ENCODE data around the gene TMEM201. TPM values are rescaled to one million over a fixed set of nuclear protein-coding genes. Genes with fewer than 3 reads are reported as not detected.

TMEM201 gene
- total RNA-seq, 1 donor from 2014 or later = 17.4 TPM

- intact Hi-C loops (cut with DNase I) = no loop called here
- no peak for DNase-seq (ENCODE audit: missing footprints)
- no peak for ATAC-seq
Measured at GRCh38 chr1:9595156-9595967, 6.7 kb downstream of the TMEM201 start.

GRCh38 chr1:9595968-9596340 is 7.2 kb downstream of the TMEM201 start:
- intact Hi-C loops (cut with DNase I) = no loop called here

GRCh38 chr1:9596415-9597123 is 7.9 kb downstream of the TMEM201 start:
- ATAC-seq = peak; percentile 29
- no peak for DNase-seq (ENCODE audit: missing footprints)
- intact Hi-C loops (cut with DNase I) = no loop called here

More at GRCh38 chr1:9595968-9596340, 7.2 kb downstream of the TMEM201 start:
- DNase-seq (ENCODE audit: missing footprints) (no peak), ATAC-seq (no peak)

GRCh38 chr1:9597361-9598315 is 8.9 kb downstream of the TMEM201 start:
- DNase-seq (ENCODE audit: missing footprints) = no peak
- intact Hi-C loops (cut with DNase I) = no loop called here
- no peak for ATAC-seq

GRCh38 chr1:9598316-9598700 is 9.6 kb downstream of the TMEM201 start:
- no peak for ATAC-seq
- intact Hi-C loops (cut with DNase I) = no loop called here
- DNase-seq (ENCODE audit: missing footprints) = no peak

GRCh38 chr1:9599741-9600140 is 11.0 kb downstream of the TMEM201 start:
- DNase-seq (ENCODE audit: missing footprints) (no peak), ATAC-seq (no peak)
- intact Hi-C loops (cut with DNase I) = no loop called here

GRCh38 chr1:9600861-9601834 is 12.4 kb downstream of the TMEM201 start:
- intact Hi-C loops (cut with DNase I) = no loop called here
- DNase-seq (ENCODE audit: missing footprints) = no peak
- ATAC-seq = no peak

GRCh38 chr1:9601942-9602793 is 13.5 kb downstream of the TMEM201 start:
- ATAC-seq = no peak
- intact Hi-C loops (cut with DNase I) = no loop called here
- DNase-seq (ENCODE audit: missing footprints) = no peak

GRCh38 chr1:9602794-9603167 is 14.1 kb downstream of the TMEM201 start:
- ATAC-seq (no peak), DNase-seq (ENCODE audit: missing footprints) (no peak)
- intact Hi-C loops (cut with DNase I) = no loop called here

- DNase-seq (ENCODE audit: missing footprints) = no peak
- intact Hi-C loops (cut with DNase I) = no loop called here
Measured at GRCh38 chr1:9603307-9603706, 14.6 kb downstream of the TMEM201 start.

GRCh38 chr1:9603766-9604753 is 15.3 kb downstream of the TMEM201 start:
- no peak for ATAC-seq
- DNase-seq (ENCODE audit: missing footprints) = no peak
- intact Hi-C loops (cut with DNase I) = no loop called here

More at GRCh38 chr1:9603307-9603706, 14.6 kb downstream of the TMEM201 start:
- no peak for ATAC-seq

GRCh38 chr1:9604836-9605235 is 16.1 kb downstream of the TMEM201 start:
- intact Hi-C loops (cut with DNase I) = no loop called here
- DNase-seq (ENCODE audit: missing footprints) (no peak), ATAC-seq (no peak)

GRCh38 chr1:9605946-9606455 is 17.3 kb downstream of the TMEM201 start:
- no peak for DNase-seq (ENCODE audit: missing footprints)
- ATAC-seq = no peak
- intact Hi-C loops (cut with DNase I) = no loop called here

GRCh38 chr1:9606458-9606857 is 17.7 kb downstream of the TMEM201 start:
- DNase-seq (ENCODE audit: missing footprints) (no peak), ATAC-seq (no peak)
- intact Hi-C loops (cut with DNase I) = no loop called here

GRCh38 chr1:9606948-9607347 is 18.2 kb downstream of the TMEM201 start:
- no peak for DNase-seq (ENCODE audit: missing footprints)
- peak; percentile 57 for ATAC-seq

GRCh38 chr1:9607352-9607751 is 18.6 kb downstream of the TMEM201 start:
- DNase-seq (ENCODE audit: missing footprints) (no peak), ATAC-seq (no peak)
- intact Hi-C loops (cut with DNase I) = no loop called here

More at GRCh38 chr1:9606948-9607347, 18.2 kb downstream of the TMEM201 start:
- intact Hi-C loops (cut with DNase I) = no loop called here
